ENCODE measurements around the gene GPC6. TPM values are rescaled to one million over a fixed set of nuclear protein-coding genes. Genes with fewer than 3 reads are reported as not detected.

GPC6 gene
- total RNA-seq, 5 donors from 2014 or later (not counting 1 experiment from before 2014, with no cell fraction given): 0.03 to 0.18 (median 0.06) TPM; not detected in 2

DNA sequence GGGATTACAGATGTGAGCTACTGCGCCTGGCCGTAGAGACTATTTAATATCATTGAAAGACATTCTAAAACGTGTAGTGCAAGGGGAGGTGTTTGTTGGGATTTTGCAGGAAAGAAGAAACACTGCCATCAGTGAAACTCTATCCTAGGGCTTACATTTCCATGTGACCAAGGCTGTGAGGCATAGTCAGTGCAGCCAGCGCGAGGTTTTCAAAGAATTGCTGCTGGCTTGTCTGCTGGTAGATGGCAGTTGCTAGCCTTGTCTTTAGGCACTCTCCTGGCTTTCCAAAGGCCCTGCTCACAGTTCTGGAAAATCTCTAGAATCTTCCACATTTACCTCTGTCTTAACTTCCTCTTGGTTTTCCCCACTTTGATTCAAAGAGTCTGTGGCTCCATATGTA is 77.5 kb downstream of the GPC6 start:
- Mint-ChIP-seq H3K27ac (no peak overlapping the region), H3K36me3 (no peaks in the 10 kb centered on the region), H3K9me3 (no peaks in the 10 kb centered on the region), H3K4me1 (no peaks in the 10 kb centered on the region), H3K27me3 (no peaks in the 10 kb centered on the region), H3K4me3 (no peak overlapping the region)
- H3K27me3 ChIP-seq (replicated peaks in 1 of 2; ENCODE audit: control insufficient read depth in 2 of 2, extremely low read depth in 1 of 2, insufficient read depth in 2 of 2, low read length in 1 of 2): no peaks in the 10 kb centered on the region
- H3K4me3 ChIP-seq (ENCODE audit: control insufficient read depth in 1 of 2, extremely low read depth in 1 of 2, low read length in 1 of 2): no peak overlapping the region
- no peak for DNase-seq
- H3K36me3 ChIP-seq (ENCODE audit: control insufficient read depth in 2 of 2, extremely low read depth in 1 of 2, insufficient read depth in 1 of 2, low read length in 1 of 2): no peaks in the 10 kb centered on the region
- H3K9me3 ChIP-seq: peaks cover 2% of the 10 kb centered on the region
- CTCF ChIA-PET: interaction anchor here in 1 of 2 donors (0.7 kb wide), 1 partner anchor 69 kb away, joined by 4 read pairs; no protein-coding TSS in a partner anchor
- POLR2A ChIA-PET: no interaction called here
- ATAC-seq (replicated peaks in 1 of 4): no peak
- no peak overlapping the region for H3K27ac ChIP-seq (ENCODE audit: low read length)
- H3K4me1 ChIP-seq (ENCODE audit: control insufficient read depth in 1 of 2, extremely low read depth in 1 of 2, insufficient read depth in 2 of 2, low read length in 2 of 2): no peaks in the 10 kb centered on the region
- WGBS (ENCODE audit: insufficient coverage): 83% methylated on average over 5 of the region's 5 CpGs

DNA sequence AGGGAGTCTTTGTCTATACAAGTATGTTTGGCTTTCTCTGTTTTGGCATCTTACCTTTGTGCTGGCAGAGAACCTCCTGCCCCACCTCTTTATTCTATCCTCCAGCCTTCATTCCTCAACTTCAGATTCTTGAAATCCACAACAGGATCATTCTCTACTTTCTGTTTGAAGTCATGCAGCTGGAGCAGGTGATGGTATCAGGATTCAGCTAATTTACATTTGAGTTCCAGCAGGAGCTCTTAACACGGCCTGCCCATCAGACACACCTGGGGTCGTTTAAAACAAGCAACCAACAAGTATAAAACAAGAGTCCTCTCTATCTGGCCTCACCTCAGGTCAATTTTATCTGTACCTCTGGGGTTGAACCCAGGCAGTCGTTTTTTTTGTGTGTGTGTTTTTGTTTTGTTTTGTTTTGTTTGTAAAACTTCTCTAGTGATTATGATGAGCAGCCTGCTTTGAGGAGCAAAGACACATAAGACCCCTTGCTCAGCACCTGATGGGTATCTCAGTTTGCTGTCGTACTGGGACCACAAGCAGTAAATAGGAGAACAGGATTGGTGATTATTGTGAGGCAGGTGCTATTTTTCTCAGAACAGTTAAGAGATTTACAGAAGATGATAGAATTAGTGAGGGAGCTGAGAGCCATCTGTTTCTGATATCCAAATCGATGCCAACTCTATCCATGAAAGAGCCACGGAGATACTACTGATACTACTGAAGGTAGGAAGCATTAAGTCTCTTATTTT is 78.4 kb downstream of the GPC6 start:
- H3K4me1 ChIP-seq (ENCODE audit: control insufficient read depth in 1 of 2, extremely low read depth in 1 of 2, insufficient read depth in 2 of 2, low read length in 2 of 2): no peaks in the 10 kb centered on the region
- CTCF ChIA-PET: no interaction called here
- POLR2A ChIA-PET: no interaction called here

DNA sequence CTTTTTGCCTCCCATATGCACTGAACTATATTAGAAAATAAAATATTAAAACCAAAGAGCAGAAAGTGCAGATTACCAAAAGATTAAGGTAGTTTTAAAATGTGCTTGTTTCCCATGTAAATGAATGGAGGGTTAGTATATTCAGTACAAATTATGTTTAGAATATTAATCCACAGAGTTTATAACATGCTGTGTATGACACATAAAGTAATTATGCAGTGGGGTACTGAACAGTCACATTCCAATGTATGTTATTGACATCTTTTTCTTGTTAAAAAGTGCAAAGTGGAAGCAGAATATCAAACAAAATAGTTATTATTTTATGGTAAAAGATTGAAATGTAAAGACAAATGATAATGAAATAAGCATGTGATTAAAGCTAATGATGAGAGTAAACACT is 79.3 kb downstream of the GPC6 start:
- CTCF ChIA-PET: no interaction called here
- DNase-seq: no peak
- H3K27ac ChIP-seq (ENCODE audit: low read length): no peak overlapping the region

More for the DNA sequence above, 78.4 kb downstream of the GPC6 start:
- H3K27me3 Mint-ChIP-seq: no peaks in the 10 kb centered on the region
- no peak overlapping the region for H3K27ac ChIP-seq (ENCODE audit: low read length)
- H3K9me3 ChIP-seq: peaks cover 2% of the 10 kb centered on the region
- ATAC-seq (replicated peaks in 1 of 4) (no peak), DNase-seq (no peak)
- no peaks in the 10 kb centered on the region for H3K36me3 Mint-ChIP-seq
- H3K27ac Mint-ChIP-seq: no peak overlapping the region
- H3K4me1 Mint-ChIP-seq: no peaks in the 10 kb centered on the region
- no peaks in the 10 kb centered on the region for H3K36me3 ChIP-seq (ENCODE audit: control insufficient read depth in 2 of 2, extremely low read depth in 1 of 2, insufficient read depth in 1 of 2, low read length in 1 of 2)
- H3K9me3 Mint-ChIP-seq: peaks cover 0 to 2% (median 0%) of the 10 kb centered on the region in 3 donors
- H3K4me3 ChIP-seq (ENCODE audit: control insufficient read depth in 1 of 2, extremely low read depth in 1 of 2, low read length in 1 of 2): no peak overlapping the region
- H3K4me3 Mint-ChIP-seq: no peak overlapping the region
- H3K27me3 ChIP-seq (replicated peaks in 1 of 2; ENCODE audit: control insufficient read depth in 2 of 2, extremely low read depth in 1 of 2, insufficient read depth in 2 of 2, low read length in 1 of 2): no peaks in the 10 kb centered on the region
- 10% methylated on average over 2 of the region's 6 CpGs for WGBS (ENCODE audit: insufficient coverage)

GRCh38 chr13:93307136-93307535 is 80.5 kb downstream of the GPC6 start:
- DNase-seq: no peak
- H3K4me1 Mint-ChIP-seq: no peaks in the 10 kb centered on the region

More for the DNA sequence above, 79.3 kb downstream of the GPC6 start:
- Histone ChIP-seq H3K4me3 (ENCODE audit: control insufficient read depth in 1 of 2, extremely low read depth in 1 of 2, low read length in 1 of 2) (no peak overlapping the region), H3K4me1 (ENCODE audit: control insufficient read depth in 1 of 2, extremely low read depth in 1 of 2, insufficient read depth in 2 of 2, low read length in 2 of 2) (no peaks in the 10 kb centered on the region), H3K36me3 (ENCODE audit: control insufficient read depth in 2 of 2, extremely low read depth in 1 of 2, insufficient read depth in 1 of 2, low read length in 1 of 2) (no peaks in the 10 kb centered on the region), H3K27me3 (replicated peaks in 1 of 2; ENCODE audit: control insufficient read depth in 2 of 2, extremely low read depth in 1 of 2, insufficient read depth in 2 of 2, low read length in 1 of 2) (no peaks in the 10 kb centered on the region), H3K9me3 (peaks cover 2% of the 10 kb centered on the region)
- no peak overlapping the region for H3K4me3 Mint-ChIP-seq
- no peak for ATAC-seq (replicated peaks in 1 of 4)
- no peaks in the 10 kb centered on the region for H3K36me3 Mint-ChIP-seq
- peaks cover 0 to 3% (median 2%) of the 10 kb centered on the region in 3 donors for H3K9me3 Mint-ChIP-seq
- no peak overlapping the region for H3K27ac Mint-ChIP-seq
- POLR2A ChIA-PET: no interaction called here
- no peaks in the 10 kb centered on the region for H3K27me3 Mint-ChIP-seq
- H3K4me1 Mint-ChIP-seq: no peaks in the 10 kb centered on the region

GRCh38 chr13:93307651-93308050 is 81.0 kb downstream of the GPC6 start:
- POLR2A ChIA-PET: no interaction called here
- Histone ChIP-seq H3K4me1 (ENCODE audit: control insufficient read depth in 1 of 2, extremely low read depth in 1 of 2, insufficient read depth in 2 of 2, low read length in 2 of 2) (no peaks in the 10 kb centered on the region), H3K4me3 (ENCODE audit: control insufficient read depth in 1 of 2, extremely low read depth in 1 of 2, low read length in 1 of 2) (no peak overlapping the region), H3K9me3 (no peaks in the 10 kb centered on the region), H3K27me3 (replicated peaks in 1 of 2; ENCODE audit: control insufficient read depth in 2 of 2, extremely low read depth in 1 of 2, insufficient read depth in 2 of 2, low read length in 1 of 2) (no peaks in the 10 kb centered on the region), H3K27ac (ENCODE audit: low read length) (no peak overlapping the region), H3K36me3 (ENCODE audit: control insufficient read depth in 2 of 2, extremely low read depth in 1 of 2, insufficient read depth in 1 of 2, low read length in 1 of 2) (no peaks in the 10 kb centered on the region)
- H3K9me3 Mint-ChIP-seq: peaks cover 0 to 3% (median 2%) of the 10 kb centered on the region in 3 donors
- no peaks in the 10 kb centered on the region for H3K4me1 Mint-ChIP-seq
- ATAC-seq (replicated peaks in 1 of 4) (no peak), DNase-seq (no peak)
- WGBS (ENCODE audit: insufficient coverage): no CpG with 5 or more reads among the region's 5 CpGs
- H3K4me3 Mint-ChIP-seq: no peak overlapping the region
- no peak overlapping the region for H3K27ac Mint-ChIP-seq
- H3K36me3 Mint-ChIP-seq: no peaks in the 10 kb centered on the region
- H3K27me3 Mint-ChIP-seq: no peaks in the 10 kb centered on the region
- CTCF ChIA-PET: no interaction called here

More at GRCh38 chr13:93307136-93307535, 80.5 kb downstream of the GPC6 start:
- POLR2A ChIA-PET: no interaction called here
- no peaks in the 10 kb centered on the region for H3K36me3 ChIP-seq (ENCODE audit: control insufficient read depth in 2 of 2, extremely low read depth in 1 of 2, insufficient read depth in 1 of 2, low read length in 1 of 2)
- no peaks in the 10 kb centered on the region for H3K27me3 Mint-ChIP-seq
- no peaks in the 10 kb centered on the region for H3K4me1 ChIP-seq (ENCODE audit: control insufficient read depth in 1 of 2, extremely low read depth in 1 of 2, insufficient read depth in 2 of 2, low read length in 2 of 2)
- H3K4me3 ChIP-seq (ENCODE audit: control insufficient read depth in 1 of 2, extremely low read depth in 1 of 2, low read length in 1 of 2): no peak overlapping the region
- no peaks in the 10 kb centered on the region for H3K27me3 ChIP-seq (replicated peaks in 1 of 2; ENCODE audit: control insufficient read depth in 2 of 2, extremely low read depth in 1 of 2, insufficient read depth in 2 of 2, low read length in 1 of 2)
- peaks cover 1% of the 10 kb centered on the region for H3K9me3 ChIP-seq
- no peaks in the 10 kb centered on the region for H3K36me3 Mint-ChIP-seq
- no peak overlapping the region for H3K27ac ChIP-seq (ENCODE audit: low read length)
- no peak for ATAC-seq (replicated peaks in 1 of 4)
- no peak overlapping the region for H3K4me3 Mint-ChIP-seq
- H3K9me3 Mint-ChIP-seq: peaks cover 0 to 3% (median 2%) of the 10 kb centered on the region in 3 donors
- CTCF ChIA-PET: no interaction called here
- no peak overlapping the region for H3K27ac Mint-ChIP-seq

- Mint-ChIP-seq H3K4me3 (no peak overlapping the region), H3K4me1 (no peaks in the 10 kb centered on the region), H3K9me3 (peaks cover 2 to 9% (median 3%) of the 10 kb centered on the region in 3 donors), H3K36me3 (no peaks in the 10 kb centered on the region), H3K27ac (no peak overlapping the region), H3K27me3 (no peaks in the 10 kb centered on the region)
- Histone ChIP-seq H3K9me3 (no peaks in the 10 kb centered on the region), H3K36me3 (ENCODE audit: control insufficient read depth in 2 of 2, extremely low read depth in 1 of 2, insufficient read depth in 1 of 2, low read length in 1 of 2) (no peaks in the 10 kb centered on the region), H3K27me3 (replicated peaks in 1 of 2; ENCODE audit: control insufficient read depth in 2 of 2, extremely low read depth in 1 of 2, insufficient read depth in 2 of 2, low read length in 1 of 2) (no peaks in the 10 kb centered on the region), H3K27ac (ENCODE audit: low read length) (no peak overlapping the region), H3K4me3 (ENCODE audit: control insufficient read depth in 1 of 2, extremely low read depth in 1 of 2, low read length in 1 of 2) (no peak overlapping the region), H3K4me1 (ENCODE audit: control insufficient read depth in 1 of 2, extremely low read depth in 1 of 2, insufficient read depth in 2 of 2, low read length in 2 of 2) (no peaks in the 10 kb centered on the region)
- 60% methylated on average over 3 of the region's 7 CpGs for WGBS (ENCODE audit: insufficient coverage)
- ChIA-PET CTCF (no interaction called here), POLR2A (no interaction called here)
- ATAC-seq (replicated peaks in 1 of 4) (no peak), DNase-seq (no peak)
Measured at GRCh38 chr13:93309886-93310523, 83.4 kb downstream of the GPC6 start.

Data from T-cell (primary cell).